Measurements from ENCODE around the gene OSBPL6. TPM values are rescaled to one million over a fixed set of nuclear protein-coding genes. Genes with fewer than 3 reads are reported as not detected.

OSBPL6 gene
- total RNA-seq, 1 donor = 5.2 TPM

GRCh38 chr2:178414266-178415247, 220.2 kb downstream of the OSBPL6 start:
- peak overlapping the region; percentile 70 for H3K4me3 ChIP-seq (ENCODE audit: low read depth, low read length)
- DNase-seq (ENCODE audit: low read depth) = peak; percentile 95
- peak; percentile 94 for TF ChIP-seq CTCF (IDR thresholded peaks at IDR 0.05; ENCODE audit: insufficient read depth, low read length)

GRCh38 chr2:178415979-178416378, 221.7 kb downstream of the OSBPL6 start:
- no peak overlapping the region for H3K4me3 ChIP-seq (ENCODE audit: low read depth, low read length)
- DNase-seq (ENCODE audit: low read depth) = no peak
- no peak for TF ChIP-seq CTCF (IDR thresholded peaks at IDR 0.05; ENCODE audit: insufficient read depth, low read length)

GRCh38 chr2:178417916-178418315, 223.6 kb downstream of the OSBPL6 start:
- TF ChIP-seq CTCF (IDR thresholded peaks at IDR 0.05; ENCODE audit: insufficient read depth, low read length) = no peak
- DNase-seq (ENCODE audit: low read depth) = no peak
- no peak overlapping the region for H3K4me3 ChIP-seq (ENCODE audit: low read depth, low read length)

- no peak overlapping the region for H3K4me3 ChIP-seq (ENCODE audit: low read depth, low read length)
- no peak for TF ChIP-seq CTCF (IDR thresholded peaks at IDR 0.05; ENCODE audit: insufficient read depth, low read length)
- peak; percentile 36 for DNase-seq (ENCODE audit: low read depth)
These were observed 224.1 kb downstream of the OSBPL6 start for GRCh38 chr2:178418426-178418825.

- TF ChIP-seq CTCF (IDR thresholded peaks at IDR 0.05; ENCODE audit: insufficient read depth, low read length) = peak; percentile 30
- peak; percentile 52 for DNase-seq (ENCODE audit: low read depth)
- no peak overlapping the region for H3K4me3 ChIP-seq (ENCODE audit: low read depth, low read length)
These were observed 224.8 kb downstream of the OSBPL6 start for GRCh38 chr2:178419123-178419522.

- DNase-seq (ENCODE audit: low read depth) = no peak
- no peak overlapping the region for H3K4me3 ChIP-seq (ENCODE audit: low read depth, low read length)
- no peak for TF ChIP-seq CTCF (IDR thresholded peaks at IDR 0.05; ENCODE audit: insufficient read depth, low read length)
These were observed 226.2 kb downstream of the OSBPL6 start for GRCh38 chr2:178420463-178420999.

Data from fibroblast of the aortic adventitia (primary cell).